ENCODE data around the gene SYTL3.

DNA sequence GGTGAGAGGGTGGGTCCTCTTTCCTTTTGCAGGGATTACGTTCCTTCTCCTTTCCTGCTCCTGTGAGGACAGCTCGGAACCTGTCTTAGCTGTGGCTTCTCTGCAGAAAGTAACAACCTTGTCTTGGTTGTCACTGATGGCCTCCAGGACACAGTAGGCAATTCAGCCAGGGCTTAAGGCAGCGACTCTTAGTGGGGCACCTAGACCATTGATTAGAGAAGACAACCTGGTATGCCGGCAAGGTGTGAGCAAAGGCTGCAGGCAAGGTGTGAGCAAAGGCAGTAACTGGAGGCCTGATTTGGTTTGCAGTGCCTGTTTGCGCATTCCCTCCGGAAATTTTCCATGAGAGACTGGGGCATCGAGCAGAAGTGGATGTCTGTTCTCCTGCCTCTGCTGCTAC lies 42.9 kb upstream of the SYTL3 start:
- TF ChIP-seq CTCF (IDR thresholded peaks at IDR 0.05) (no peak), POLR2A (IDR thresholded peaks at IDR 0.05) (no peak)
